GM12878 (cell line): ENCODE results near the gene FGF10. TPM values are rescaled to one million over a fixed set of nuclear protein-coding genes. Genes with fewer than 3 reads are reported as not detected.
A peak's percentile ranks its signal among the peaks of the same experiment; 100 is the strongest.

Experiments
- ATAC-seq: fragments of 200-7000 bp; cut with Tn5 transposase; 3 replicates; pipeline ENCODE4 v1.9.1; 2020; ENCODE audit warnings: mild to moderate bottlenecking, moderate library complexity
- BruUV-seq: library from RNA; stranded (reverse); fragments of 400-500 nt; replicated peaks from 2 replicates; lab custom pipeline; 2021; lab: Mats Ljungman, UMichigan
- CTCF ChIA-PET: fragments of 300-600 bp; sonication (Branson Sonifier 250); formaldehyde crosslinking; extraction: SDS; loops from one replicate; lab custom pipeline; 2021; ENCODE audit warnings: inconsistent platforms; lab: Yijun Ruan, JAX
- POLR2A ChIA-PET: fragments of 350-600 bp; formaldehyde crosslinking; extraction: SDS; loops from one replicate; lab custom pipeline; 2021; ENCODE audit warnings: inconsistent platforms; lab: Charles Lee
- RAD21 ChIA-PET: fragments of 300-600 bp; sonication (Branson Sonifier 250); formaldehyde crosslinking; loops from one replicate; lab custom pipeline; 2023; ENCODE audit warnings: antibody characterized with exemption; ENCODE audit not compliant: unreplicated experiment; lab: Charles Lee
- SMC1A ChIA-PET: fragments of 300-600 bp; sonication (Branson Sonifier 250); formaldehyde crosslinking; loops from one replicate; lab custom pipeline; 2023; ENCODE audit not compliant: unreplicated experiment, uncharacterized antibody; lab: Charles Lee
- DNase-seq: peaks from one replicate; pipeline ENCODE4 v3.0.0-alpha.2; 2011; ENCODE audit warnings: low read depth, low spot score
- FAIRE-seq: peaks from 3 replicates; lab custom pipeline; 2011; peaks lifted over from hg19 to GRCh38; lab: Jason Lieb, UNC
- H2AFZ ChIP-seq: 2 replicates; pipeline ENCODE4 v1.6.0; 2011; ENCODE audit warnings: low read depth, low read length, control low read depth; ENCODE audit not compliant: control insufficient read depth
- H3K27ac ChIP-seq: 2 replicates; pipeline ENCODE4 v1.5.1; 2011; ENCODE audit warnings: control low read depth; ENCODE audit not compliant: control insufficient read depth, insufficient read depth
- H3K27me3 ChIP-seq, 2 experiments: replicated peaks in 1 of 2; 2 replicates each; pipeline versions ENCODE4 v1.6.0 to v1.6.1; 2011; ENCODE audit warnings: low read length in 1 of 2; ENCODE audit not compliant: control insufficient read depth in 2 of 2, insufficient read depth in 2 of 2
- H3K36me3 ChIP-seq, 2 experiments: 2 replicates each; pipeline ENCODE4 v1.5.1; 2011; ENCODE audit warnings: low read length in 1 of 2; ENCODE audit not compliant: control insufficient read depth in 2 of 2, insufficient read depth in 2 of 2
- H3K4me1 ChIP-seq: 2 replicates; pipeline ENCODE4 v1.6.1; 2011; ENCODE audit warnings: mild to moderate bottlenecking, low read length, moderate library complexity, mixed read lengths; ENCODE audit not compliant: control insufficient read depth, insufficient read depth
- H3K4me2 ChIP-seq: 2 replicates; pipeline ENCODE4 v1.6.0; 2011; ENCODE audit warnings: control low read depth; ENCODE audit not compliant: control insufficient read depth, insufficient read depth
- H3K4me3 ChIP-seq: fragments of 200-600 bp; sonication (generic); 2 replicates; pipeline ENCODE4 v1.5.1; 2016
- H3K79me2 ChIP-seq: 2 replicates; pipeline ENCODE4 v1.6.0; 2011; ENCODE audit warnings: low read length; ENCODE audit not compliant: control insufficient read depth, insufficient read depth
- H3K9ac ChIP-seq: 2 replicates; pipeline ENCODE4 v1.8.0; 2011; ENCODE audit warnings: low read length, control low read depth, mixed read lengths; ENCODE audit not compliant: control insufficient read depth, insufficient read depth
- H3K9me3 ChIP-seq: replicated peaks from 3 replicates; pipeline ENCODE4 v1.5.1; 2011; ENCODE audit warnings: mild to moderate bottlenecking, low read length; ENCODE audit not compliant: control insufficient read depth, insufficient read depth
- H4K20me1 ChIP-seq: 2 replicates; pipeline ENCODE4 v1.6.0; 2011; ENCODE audit not compliant: control insufficient read depth, insufficient read depth
- BACH1 ChIP-seq: fragments of 450-650 bp; IDR thresholded peaks from 2 replicates; pipeline ENCODE4 v1.6.1; 2017; ENCODE audit warnings: mild to moderate bottlenecking, borderline replicate concordance
- CBX3 ChIP-seq: fragments of 200-600 bp; sonication (generic); IDR thresholded peaks from 2 replicates; pipeline ENCODE4 v1.6.1; 2016; ENCODE audit warnings: low read depth, borderline replicate concordance
- FOXK2 ChIP-seq: fragments of 450-650 bp; IDR thresholded peaks from 2 replicates; pipeline ENCODE4 v1.6.1; 2017; ENCODE audit warnings: mild to moderate bottlenecking, moderate library complexity
- IKZF2 ChIP-seq, 2 experiments: fragments of 450-650 bp; IDR thresholded peaks; 2 replicates each; pipeline ENCODE4 v1.6.1; 2017; ENCODE audit warnings: mild to moderate bottlenecking in 2 of 2, moderate library complexity in 2 of 2
- KAT2A ChIP-seq: conservative IDR thresholded peaks from 2 replicates; pipeline ENCODE4 v1.6.1; 2011; ENCODE audit warnings: low read depth, low read length; ENCODE audit not compliant: control insufficient read depth
- MTA2 ChIP-seq: fragments of 450-650 bp; IDR thresholded peaks from 2 replicates; pipeline ENCODE4 v1.6.1; 2016; ENCODE audit warnings: low read depth, mild to moderate bottlenecking, moderate library complexity
- RUNX3 ChIP-seq: IDR thresholded peaks from 2 replicates; pipeline ENCODE4 v1.6.1; 2012; ENCODE audit warnings: low read length, inconsistent platforms
- SPI1 ChIP-seq: IDR thresholded peaks from 2 replicates; pipeline ENCODE4 v1.6.1; 2011; ENCODE audit warnings: low read depth, mild to moderate bottlenecking, low read length, moderate library complexity, borderline replicate concordance; ENCODE audit not compliant: insufficient read depth
- TCF12 ChIP-seq: IDR thresholded peaks from 2 replicates; pipeline ENCODE4 v1.6.1; 2011; ENCODE audit warnings: low read depth, mild to moderate bottlenecking, low read length
- YBX1 ChIP-seq: fragments of 450-650 bp; IDR thresholded peaks from 2 replicates; pipeline ENCODE4 v1.6.1; 2016; ENCODE audit warnings: antibody characterized with exemption
- ZBED1 ChIP-seq: IDR thresholded peaks from 2 replicates; pipeline ENCODE4 v1.6.1; 2016; ENCODE audit warnings: borderline replicate concordance
- ZNF207 ChIP-seq: fragments of 450-650 bp; IDR thresholded peaks from 2 replicates; pipeline ENCODE4 v1.6.1; 2014; ENCODE audit warnings: antibody characterized with exemption, mild to moderate bottlenecking, borderline replicate concordance
- ZNF217 ChIP-seq: fragments of 450-650 bp; IDR thresholded peaks from 2 replicates; pipeline ENCODE4 v1.6.1; 2017; ENCODE audit warnings: antibody characterized with exemption, mild to moderate bottlenecking
- WGBS: methylation state at CpG from one replicate; pipeline ENCODE4 v1.1.6; 2016; ENCODE audit warnings: low lambda C conversion rate; ENCODE audit not compliant: insufficient replicate concordance, insufficient coverage; ENCODE audit errors: missing lambda C conversion rate; 5-methylcytosine and 5-hydroxymethylcytosine counted together
- in situ Hi-C: fragments of 300-500 bp; cut with MboI; formaldehyde crosslinking; loops from 9 replicates; pipeline ENCODE4 v1.14.3; 2018; ENCODE audit warnings: mixed read lengths
- intact Hi-C: fragments of 100-400 bp; cut with micrococcal nuclease; formaldehyde crosslinking; loops from one replicate; pipeline ENCODE4 v1.14.2; 2022; ENCODE audit not compliant: unreplicated experiment
- polyA plus RNA-seq, 11 experiments: library from polyadenylated mRNA; depleted of rRNA in 4 of 11; unstranded in 6 of 11; stranded (reverse) in 5 of 11; fragments of >200 nt; fragmentation: Nextera tagmentation in 4 of 11; fragmentation: Illumina TruSeq in 1 of 11; extraction: Ambion mirVana in 4 of 11; extraction: Trizol in 1 of 11; gene quantifications; 1 replicate in 1 of 11; 2 replicates in 10 of 11; pipeline versions ENCODE4 v1.2.1 to v1.2.3, GENCODE V29; 2011 to 2016; ENCODE audit warnings: inconsistent platforms in 2 of 11, missing spikeins in 2 of 11, low read depth in 1 of 11
- total RNA-seq, 4 experiments: library from RNA; depleted of rRNA in 3 of 4; stranded (reverse); fragments of >200 nt in 3 of 4; fragmentation: Illumina TruSeq in 1 of 4; extraction: Trizol in 1 of 4; gene quantifications; 2 replicates each; pipeline versions ENCODE4 v1.2.1 to v1.2.3, GENCODE V29; 2013 to 2021
- TF ChIP-seq, protein P1 (sequence below): fragments of 450-650 bp; IDR thresholded peaks from 2 replicates; pipeline ENCODE4 v1.6.1; 2018; ENCODE audit warnings: mild to moderate bottlenecking, low read depth, moderate library complexity; ENCODE audit not compliant: partially characterized antibody
- TF ChIP-seq, protein P2 (sequence below): IDR thresholded peaks from 2 replicates; pipeline ENCODE4 v1.6.1; 2011; ENCODE audit warnings: mild to moderate bottlenecking, low read depth, low read length, moderate library complexity; ENCODE audit not compliant: insufficient replicate concordance

FGF10 gene
- total and polyA plus RNA-seq, 10 of the 15 experiments (the other 5 are each of a cell fraction or from before 2014, with no cell fraction given) = not detected

DNA sequence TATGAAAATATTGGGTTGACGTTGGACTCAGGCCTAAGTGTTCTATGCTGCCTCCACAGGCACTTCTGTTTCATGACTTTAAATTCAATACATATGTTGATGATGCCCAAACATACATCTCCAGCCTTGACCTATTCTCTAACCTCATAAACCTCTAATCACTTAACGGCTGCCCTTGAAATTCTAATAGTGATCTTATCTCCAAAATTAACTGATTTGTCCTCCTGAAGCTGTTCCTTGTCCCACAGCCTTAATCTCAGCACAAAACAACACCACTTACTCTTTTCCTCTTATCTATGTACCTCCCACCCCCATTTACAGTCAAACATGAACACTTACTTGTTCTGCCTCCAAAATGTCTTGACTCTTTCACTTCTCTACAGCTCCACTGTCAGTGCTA, 43.3 kb downstream of the FGF10 start:
- BruUV-seq = no TSS peak
- 0% methylated on average over 2 of the region's 2 CpGs for WGBS
- no peak overlapping the region for H3K4me2 ChIP-seq
- H3K9ac ChIP-seq = no peak overlapping the region
- no peaks in the 10 kb centered on the region for H3K9me3 ChIP-seq
- TF ChIP-seq FOXK2 (no peak), ZNF217 (no peak), CBX3 (no peak), YBX1 (no peak), KAT2A (no peak), TCF12 (no peak)
- no peak overlapping the region for H3K4me3 ChIP-seq
- no peak for DNase-seq
- no peaks in the 10 kb centered on the region for H3K4me1 ChIP-seq
- POLR2A ChIA-PET = no interaction called here
- H4K20me1 ChIP-seq = no peaks in the 10 kb centered on the region
- FAIRE-seq = no peak
- in situ Hi-C loops = no loop called here
- H3K36me3 ChIP-seq = no peaks in the 10 kb centered on the region
- H3K27me3 ChIP-seq = no peaks in the 10 kb centered on the region
- RAD21 ChIA-PET = no interaction called here
- H3K79me2 ChIP-seq = no peaks in the 10 kb centered on the region
- CTCF ChIA-PET = no interaction called here
- H2AFZ ChIP-seq = no peak overlapping the region
- SMC1A ChIA-PET = interaction anchor here (0.8 to 1.5 kb wide), 4 partner anchors 10 to 36 kb away, joined by 3 to 4 read pairs (median 3); no protein-coding TSS in a partner anchor
- no peak overlapping the region for H3K27ac ChIP-seq
- ATAC-seq = no peak
- intact Hi-C loops = no loop called here

DNA sequence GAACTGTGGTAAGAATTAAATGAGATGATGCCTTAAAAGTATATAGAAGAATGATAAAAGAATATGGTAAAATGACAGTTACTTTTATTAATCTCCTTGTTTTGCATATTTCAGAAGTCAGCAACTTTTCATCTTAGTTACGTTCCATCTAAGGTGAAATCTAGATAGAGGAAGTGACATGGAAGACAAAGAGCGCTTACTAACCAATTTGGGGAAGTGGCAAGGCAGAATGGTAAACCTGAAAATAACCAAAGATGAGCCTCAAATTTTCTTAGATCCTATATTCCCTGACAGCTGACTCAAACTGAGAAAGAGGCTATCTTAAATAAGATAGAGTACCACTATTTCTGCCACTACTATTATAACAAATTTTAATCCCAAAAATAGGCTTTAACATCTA, 52.5 kb downstream of the FGF10 start:
- TF ChIP-seq, protein P1, sequence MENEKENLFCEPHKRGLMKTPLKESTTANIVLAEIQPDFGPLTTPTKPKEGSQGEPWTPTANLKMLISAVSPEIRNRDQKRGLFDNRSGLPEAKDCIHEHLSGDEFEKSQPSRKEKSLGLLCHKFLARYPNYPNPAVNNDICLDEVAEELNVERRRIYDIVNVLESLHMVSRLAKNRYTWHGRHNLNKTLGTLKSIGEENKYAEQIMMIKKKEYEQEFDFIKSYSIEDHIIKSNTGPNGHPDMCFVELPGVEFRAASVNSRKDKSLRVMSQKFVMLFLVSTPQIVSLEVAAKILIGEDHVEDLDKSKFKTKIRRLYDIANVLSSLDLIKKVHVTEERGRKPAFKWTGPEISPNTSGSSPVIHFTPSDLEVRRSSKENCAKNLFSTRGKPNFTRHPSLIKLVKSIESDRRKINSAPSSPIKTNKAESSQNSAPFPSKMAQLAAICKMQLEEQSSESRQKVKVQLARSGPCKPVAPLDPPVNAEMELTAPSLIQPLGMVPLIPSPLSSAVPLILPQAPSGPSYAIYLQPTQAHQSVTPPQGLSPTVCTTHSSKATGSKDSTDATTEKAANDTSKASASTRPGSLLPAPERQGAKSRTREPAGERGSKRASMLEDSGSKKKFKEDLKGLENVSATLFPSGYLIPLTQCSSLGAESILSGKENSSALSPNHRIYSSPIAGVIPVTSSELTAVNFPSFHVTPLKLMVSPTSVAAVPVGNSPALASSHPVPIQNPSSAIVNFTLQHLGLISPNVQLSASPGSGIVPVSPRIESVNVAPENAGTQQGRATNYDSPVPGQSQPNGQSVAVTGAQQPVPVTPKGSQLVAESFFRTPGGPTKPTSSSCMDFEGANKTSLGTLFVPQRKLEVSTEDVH = no peak
- TF ChIP-seq MTA2 (0 out of 2 replicates have a peak, but pooled peaks have one; percentile 21), ZBED1 (no peak), IKZF2 (IDR thresholded peaks at IDR 0.05) (peak; percentile 41 to 47; a peak in 2 of 4 replicates), ZNF207 (no peak), RUNX3 (peak; percentile 28), BACH1 (no peak), SPI1 (peak; percentile 86)
- TF ChIP-seq, protein P2, sequence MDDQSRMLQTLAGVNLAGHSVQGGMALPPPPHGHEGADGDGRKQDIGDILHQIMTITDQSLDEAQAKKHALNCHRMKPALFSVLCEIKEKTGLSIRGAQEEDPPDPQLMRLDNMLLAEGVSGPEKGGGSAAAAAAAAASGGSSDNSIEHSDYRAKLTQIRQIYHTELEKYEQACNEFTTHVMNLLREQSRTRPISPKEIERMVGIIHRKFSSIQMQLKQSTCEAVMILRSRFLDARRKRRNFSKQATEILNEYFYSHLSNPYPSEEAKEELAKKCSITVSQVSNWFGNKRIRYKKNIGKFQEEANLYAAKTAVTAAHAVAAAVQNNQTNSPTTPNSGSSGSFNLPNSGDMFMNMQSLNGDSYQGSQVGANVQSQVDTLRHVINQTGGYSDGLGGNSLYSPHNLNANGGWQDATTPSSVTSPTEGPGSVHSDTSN = no peak
- intact Hi-C loops (no loop called here), in situ Hi-C loops (no loop called here)
- FAIRE-seq (no peak), DNase-seq (no peak), ATAC-seq (peak; percentile 59)
- CTCF ChIA-PET = no interaction called here
- Histone ChIP-seq H2AFZ (no peak overlapping the region), H3K4me3 (no peak overlapping the region), H3K79me2 (no peaks in the 10 kb centered on the region), H3K9me3 (no peaks in the 10 kb centered on the region), H3K27me3 (no peaks in the 10 kb centered on the region), H4K20me1 (no peaks in the 10 kb centered on the region), H3K9ac (no peak overlapping the region), H3K4me1 (no peaks in the 10 kb centered on the region), H3K36me3 (no peaks in the 10 kb centered on the region), H3K4me2 (no peak overlapping the region), H3K27ac (no peak overlapping the region)
- POLR2A ChIA-PET = no interaction called here
- BruUV-seq = no TSS peak
- WGBS = 0% methylated on average over 2 of the region's 2 CpGs
- RAD21 ChIA-PET = no interaction called here
- SMC1A ChIA-PET = no interaction called here
